HL-60 (cell line): ENCODE results near the gene GOLPH3.

Source experiments
- GABPA ChIP-seq: IDR thresholded peaks from 2 replicates; pipeline ENCODE4 v1.6.1; 2012; ENCODE audit warnings: low read depth
- POLR2AphosphoS5 ChIP-seq: IDR thresholded peaks from 2 replicates; pipeline ENCODE4 v1.6.1; 2012; ENCODE audit warnings: low read depth
- TF ChIP-seq, protein P1 (sequence below): IDR thresholded peaks from one replicate; pipeline ENCODE4 v1.5.1; 2011; ENCODE audit warnings: low read length, control low read depth, inconsistent platforms; ENCODE audit not compliant: insufficient read depth

- TF ChIP-seq, protein P1, sequence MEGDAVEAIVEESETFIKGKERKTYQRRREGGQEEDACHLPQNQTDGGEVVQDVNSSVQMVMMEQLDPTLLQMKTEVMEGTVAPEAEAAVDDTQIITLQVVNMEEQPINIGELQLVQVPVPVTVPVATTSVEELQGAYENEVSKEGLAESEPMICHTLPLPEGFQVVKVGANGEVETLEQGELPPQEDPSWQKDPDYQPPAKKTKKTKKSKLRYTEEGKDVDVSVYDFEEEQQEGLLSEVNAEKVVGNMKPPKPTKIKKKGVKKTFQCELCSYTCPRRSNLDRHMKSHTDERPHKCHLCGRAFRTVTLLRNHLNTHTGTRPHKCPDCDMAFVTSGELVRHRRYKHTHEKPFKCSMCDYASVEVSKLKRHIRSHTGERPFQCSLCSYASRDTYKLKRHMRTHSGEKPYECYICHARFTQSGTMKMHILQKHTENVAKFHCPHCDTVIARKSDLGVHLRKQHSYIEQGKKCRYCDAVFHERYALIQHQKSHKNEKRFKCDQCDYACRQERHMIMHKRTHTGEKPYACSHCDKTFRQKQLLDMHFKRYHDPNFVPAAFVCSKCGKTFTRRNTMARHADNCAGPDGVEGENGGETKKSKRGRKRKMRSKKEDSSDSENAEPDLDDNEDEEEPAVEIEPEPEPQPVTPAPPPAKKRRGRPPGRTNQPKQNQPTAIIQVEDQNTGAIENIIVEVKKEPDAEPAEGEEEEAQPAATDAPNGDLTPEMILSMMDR = no peak
- TF ChIP-seq POLR2AphosphoS5 (no peak), GABPA (no peak)
Measured at GRCh38 chr5:32143617-32144377, 30.3 kb downstream of the GOLPH3 start.
